Prostate gland (tissue), 2 donors: ENCODE data around the gene ZSCAN30.

Experiments
- POLR2A ChIP-seq: fragments of 450-650 bp; IDR thresholded peaks from one replicate; pipeline ENCODE4 v1.6.1; 2016; ENCODE audit warnings: antibody characterized with exemption, mild to moderate bottlenecking
- POLR2AphosphoS5 ChIP-seq: sonication (generic); formaldehyde crosslinking; IDR thresholded peaks from one replicate; pipeline ENCODE4 v1.6.1; 2017; ENCODE audit warnings: antibody characterized with exemption
- TF ChIP-seq, protein P1 (sequence below), 4 experiments: fragments of 200-600 bp in 2 of 4; fragments of 450-650 bp in 2 of 4; sonication (generic) in 2 of 4; IDR thresholded peaks; 1 replicate in 3 of 4; 2 replicates in 1 of 4; pipeline ENCODE4 v1.5.1; 2016 to 2019; ENCODE audit warnings: antibody characterized with exemption in 4 of 4, mild to moderate bottlenecking in 2 of 4, moderate library complexity in 2 of 4

DNA sequence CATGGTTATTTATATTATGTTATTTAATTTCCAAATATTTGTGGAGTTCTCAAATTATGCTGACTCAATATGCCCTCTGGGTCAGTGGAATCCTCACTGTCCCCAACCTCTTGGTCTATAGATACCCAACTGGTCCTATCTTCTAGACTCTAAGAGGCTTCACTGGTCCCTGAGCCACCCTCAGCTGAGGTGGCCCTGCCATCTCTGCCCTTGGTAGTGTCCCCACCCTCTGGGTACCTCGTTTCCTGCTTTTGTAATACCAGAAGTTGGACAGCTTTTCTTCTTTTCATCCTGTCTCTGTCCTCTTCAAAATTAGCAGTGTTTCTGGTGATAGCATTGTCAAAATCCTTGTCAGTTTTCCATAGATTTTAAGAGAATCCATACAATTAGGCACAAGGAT is 11.9 kb downstream of the ZSCAN30 start:
- TF ChIP-seq, protein P1, sequence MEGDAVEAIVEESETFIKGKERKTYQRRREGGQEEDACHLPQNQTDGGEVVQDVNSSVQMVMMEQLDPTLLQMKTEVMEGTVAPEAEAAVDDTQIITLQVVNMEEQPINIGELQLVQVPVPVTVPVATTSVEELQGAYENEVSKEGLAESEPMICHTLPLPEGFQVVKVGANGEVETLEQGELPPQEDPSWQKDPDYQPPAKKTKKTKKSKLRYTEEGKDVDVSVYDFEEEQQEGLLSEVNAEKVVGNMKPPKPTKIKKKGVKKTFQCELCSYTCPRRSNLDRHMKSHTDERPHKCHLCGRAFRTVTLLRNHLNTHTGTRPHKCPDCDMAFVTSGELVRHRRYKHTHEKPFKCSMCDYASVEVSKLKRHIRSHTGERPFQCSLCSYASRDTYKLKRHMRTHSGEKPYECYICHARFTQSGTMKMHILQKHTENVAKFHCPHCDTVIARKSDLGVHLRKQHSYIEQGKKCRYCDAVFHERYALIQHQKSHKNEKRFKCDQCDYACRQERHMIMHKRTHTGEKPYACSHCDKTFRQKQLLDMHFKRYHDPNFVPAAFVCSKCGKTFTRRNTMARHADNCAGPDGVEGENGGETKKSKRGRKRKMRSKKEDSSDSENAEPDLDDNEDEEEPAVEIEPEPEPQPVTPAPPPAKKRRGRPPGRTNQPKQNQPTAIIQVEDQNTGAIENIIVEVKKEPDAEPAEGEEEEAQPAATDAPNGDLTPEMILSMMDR (IDR thresholded peaks at IDR 0.05): no peak
- TF ChIP-seq POLR2A (no peak), POLR2AphosphoS5 (no peak)
